Fibroblast of the aortic adventitia (primary cell): ENCODE measurements around the gene IGSF9. TPM values are rescaled to one million over a fixed set of nuclear protein-coding genes. Genes with fewer than 3 reads are reported as not detected.

Experiments
- DNase-seq: peaks from one replicate; pipeline ENCODE4 v3.0.0-alpha.2; 2010; ENCODE audit warnings: low read depth
- H3K4me3 ChIP-seq: 2 replicates; pipeline ENCODE4 v1.5.1; 2011; ENCODE audit warnings: low read depth, mild to moderate bottlenecking, control low read depth, low read length, moderate library complexity
- total RNA-seq: library from RNA; depleted of rRNA; stranded (reverse); fragments of >200 nt; gene quantifications from 2 replicates; pipeline ENCODE4 v1.2.3, GENCODE V29; 2012; ENCODE audit warnings: low replicate concordance
- TF ChIP-seq, protein P1 (sequence below): IDR thresholded peaks from 2 replicates; pipeline ENCODE4 v1.5.1; 2011; ENCODE audit warnings: mild to moderate bottlenecking, low read length, control low read depth, inconsistent platforms; ENCODE audit not compliant: insufficient read depth

The IGSF9 gene
- total RNA-seq, 1 donor = not detected

GRCh38 chr1:159928491-159929050, 16.8 kb downstream of the IGSF9 start:
- no peak overlapping the region for H3K4me3 ChIP-seq
- DNase-seq = no peak
- TF ChIP-seq, protein P1, sequence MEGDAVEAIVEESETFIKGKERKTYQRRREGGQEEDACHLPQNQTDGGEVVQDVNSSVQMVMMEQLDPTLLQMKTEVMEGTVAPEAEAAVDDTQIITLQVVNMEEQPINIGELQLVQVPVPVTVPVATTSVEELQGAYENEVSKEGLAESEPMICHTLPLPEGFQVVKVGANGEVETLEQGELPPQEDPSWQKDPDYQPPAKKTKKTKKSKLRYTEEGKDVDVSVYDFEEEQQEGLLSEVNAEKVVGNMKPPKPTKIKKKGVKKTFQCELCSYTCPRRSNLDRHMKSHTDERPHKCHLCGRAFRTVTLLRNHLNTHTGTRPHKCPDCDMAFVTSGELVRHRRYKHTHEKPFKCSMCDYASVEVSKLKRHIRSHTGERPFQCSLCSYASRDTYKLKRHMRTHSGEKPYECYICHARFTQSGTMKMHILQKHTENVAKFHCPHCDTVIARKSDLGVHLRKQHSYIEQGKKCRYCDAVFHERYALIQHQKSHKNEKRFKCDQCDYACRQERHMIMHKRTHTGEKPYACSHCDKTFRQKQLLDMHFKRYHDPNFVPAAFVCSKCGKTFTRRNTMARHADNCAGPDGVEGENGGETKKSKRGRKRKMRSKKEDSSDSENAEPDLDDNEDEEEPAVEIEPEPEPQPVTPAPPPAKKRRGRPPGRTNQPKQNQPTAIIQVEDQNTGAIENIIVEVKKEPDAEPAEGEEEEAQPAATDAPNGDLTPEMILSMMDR = no peak

DNA sequence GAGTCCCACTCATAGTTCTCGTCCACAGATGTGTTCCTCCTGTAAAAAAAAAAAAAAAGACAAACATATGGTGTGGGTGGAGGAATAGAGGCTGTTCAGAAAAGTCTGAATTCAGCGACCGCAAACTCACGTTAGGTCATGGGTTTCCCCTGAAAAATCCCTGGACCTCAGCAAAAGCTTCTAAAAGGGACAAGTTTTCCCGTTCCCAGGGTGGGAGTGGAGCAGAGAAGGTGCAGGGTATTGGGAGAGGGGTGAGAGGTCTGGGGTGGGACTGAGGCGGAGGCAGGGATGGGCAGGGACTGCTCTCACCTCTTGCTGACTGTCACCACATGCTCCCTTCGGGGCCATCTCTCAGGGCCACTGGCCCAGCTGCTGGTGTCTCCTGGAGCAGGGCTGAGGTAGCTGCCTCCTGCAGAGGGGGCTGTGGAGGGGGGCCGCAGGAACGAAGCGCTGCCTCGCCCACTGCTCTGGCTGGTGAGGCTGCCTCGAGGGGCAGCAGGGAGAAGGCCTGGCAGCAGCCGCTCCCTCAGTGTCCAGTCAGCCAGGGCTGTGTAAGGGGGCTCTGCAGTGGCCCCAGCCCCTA, 17.5 kb downstream of the IGSF9 start:
- DNase-seq = no peak
- H3K4me3 ChIP-seq = no peak overlapping the region
- TF ChIP-seq, protein P1 = no peak

DNA sequence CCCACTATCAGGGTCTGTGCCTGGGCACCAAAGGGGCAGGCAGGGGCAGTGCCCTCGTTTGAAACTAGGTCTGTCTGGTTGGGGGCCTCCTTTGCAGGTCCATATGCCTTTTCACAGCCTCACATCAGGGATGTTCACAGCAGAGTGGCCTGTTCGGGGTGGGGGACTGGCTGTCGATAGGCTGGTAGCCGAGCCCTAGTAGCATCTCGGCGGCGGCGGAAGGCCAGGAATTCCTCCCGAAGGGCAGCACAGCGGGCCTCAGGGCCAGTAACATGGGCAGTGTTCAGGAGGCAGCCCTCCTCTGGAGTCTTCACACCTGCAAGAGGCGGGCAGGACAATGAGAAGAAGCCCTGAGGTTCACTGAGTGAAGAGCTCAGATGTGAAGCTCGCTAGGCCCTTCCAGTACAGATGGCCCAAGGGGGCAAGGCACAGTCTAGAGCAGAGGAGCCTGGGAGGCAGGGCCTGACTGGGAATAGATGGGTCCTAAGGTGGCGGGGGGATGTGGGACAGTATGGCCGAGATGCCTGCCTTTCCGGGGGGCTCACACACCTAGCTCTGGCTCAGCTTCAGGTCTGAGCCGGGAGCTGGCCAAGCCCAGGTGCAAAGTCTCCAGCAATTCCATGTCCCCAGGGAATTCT, 18.1 kb downstream of the IGSF9 start:
- no peak overlapping the region for H3K4me3 ChIP-seq
- DNase-seq = no peak
- TF ChIP-seq, protein P1 = no peak

GRCh38 chr1:159925719-159926078, 19.7 kb downstream of the IGSF9 start:
- DNase-seq = no peak
- peak overlapping the region; percentile 96 for H3K4me3 ChIP-seq
- TF ChIP-seq, protein P1 = no peak

DNA sequence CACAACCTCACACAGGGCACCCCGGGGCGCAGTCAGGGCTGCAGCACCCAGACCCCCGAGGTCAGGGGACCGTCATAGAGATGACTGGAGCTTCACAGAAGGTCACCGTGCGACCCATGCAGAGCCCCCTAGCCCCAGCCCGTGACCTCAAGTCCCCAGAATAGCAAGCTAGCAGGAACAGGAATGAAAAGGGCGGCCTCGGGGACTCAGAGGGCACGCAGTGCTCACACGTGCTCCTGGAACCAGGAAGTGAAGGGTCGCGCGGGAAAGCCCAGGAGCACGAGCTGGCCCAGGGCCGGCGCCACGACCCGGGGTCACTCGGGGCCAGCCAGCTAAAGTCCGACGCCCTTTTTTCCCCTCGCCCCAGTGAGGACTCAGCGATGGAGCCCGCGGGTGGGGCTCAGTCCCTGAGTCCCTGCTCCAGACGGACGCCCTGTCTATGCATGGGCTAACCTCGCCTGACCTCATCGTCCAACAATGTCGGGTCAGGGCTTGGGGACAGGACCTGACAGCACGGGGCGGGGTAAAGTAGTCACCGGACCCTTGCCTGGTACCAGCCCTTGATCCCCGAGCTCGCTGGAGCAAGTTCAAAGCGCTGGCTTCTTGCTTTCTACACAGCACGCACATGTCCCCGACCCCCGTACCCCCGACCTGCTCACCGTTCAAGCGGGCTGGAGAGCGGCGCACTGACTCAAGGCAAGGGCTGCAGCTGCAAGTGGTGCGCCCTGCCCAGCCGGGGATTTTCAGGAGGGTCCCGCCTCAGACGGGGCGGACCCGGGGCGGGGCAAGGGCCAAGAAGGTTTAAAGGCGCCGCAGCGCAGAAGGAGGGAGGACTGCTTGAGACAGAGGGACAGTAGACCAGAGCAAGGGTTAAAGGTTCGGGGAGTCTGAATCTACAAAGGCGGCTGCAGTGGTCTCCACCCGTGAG, 20.4 kb downstream of the IGSF9 start, which contains the start of gene TAGLN2:
Gene TAGLN2 (minus strand): TSS at position 717 of the 928 bp plus-strand sequence. CDS start 4,998 bp downstream, outside the sequence.
- peak; percentile 90 for DNase-seq
- TF ChIP-seq, protein P1 = no peak
- H3K4me3 ChIP-seq = peak within 1 kb of the TSS; percentile 96

- peak; percentile 88 for DNase-seq
- peak overlapping the region; percentile 96 for H3K4me3 ChIP-seq
- TF ChIP-seq, protein P1 = peak; percentile 19
Observed at GRCh38 chr1:159924025-159924790, 21.2 kb downstream of the IGSF9 start.
